HPDE6-E6E7 (cell line): ENCODE results near the gene CNOT1.

Experiments used
- DNase-seq: peaks from one replicate; pipeline ENCODE4 v3.0.0; 2011; ENCODE audit warnings: missing footprints; ENCODE audit errors: extremely low spot score

CNOT1 gene

DNA sequence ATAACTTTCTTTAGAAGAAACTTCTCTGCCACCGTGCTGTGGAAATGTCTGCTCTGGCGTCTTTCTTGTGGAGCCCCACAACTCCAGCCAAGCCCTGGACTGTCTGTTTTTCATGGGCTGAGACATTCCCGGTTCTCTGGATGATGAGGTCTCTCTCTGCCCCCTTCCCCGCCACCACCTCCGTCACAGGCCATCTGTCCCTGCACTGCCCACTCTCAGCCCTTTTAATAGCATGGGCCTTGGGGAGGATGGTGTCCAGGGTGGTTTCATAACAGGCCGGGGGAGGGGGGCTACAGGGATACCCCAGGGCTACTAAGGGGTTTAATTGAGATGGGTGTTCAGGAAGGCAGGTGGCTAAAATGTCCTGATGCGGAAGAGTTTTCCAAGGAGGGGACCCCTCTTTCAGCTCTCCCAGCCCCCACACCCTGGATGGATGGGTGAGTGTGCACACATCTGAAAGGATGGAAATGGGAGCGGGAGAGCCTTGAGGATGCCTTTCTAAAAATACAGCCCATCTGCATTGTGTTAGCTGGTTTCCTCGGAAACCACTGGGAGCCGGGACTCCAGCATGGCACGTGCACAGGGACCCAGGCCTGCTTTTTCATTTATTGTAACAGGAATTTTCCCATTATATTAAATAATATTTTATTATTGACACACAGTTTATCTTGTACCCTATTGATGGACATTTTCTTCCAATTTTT is 144.3 kb downstream of the CNOT1 start:
- no peak for DNase-seq

DNA sequence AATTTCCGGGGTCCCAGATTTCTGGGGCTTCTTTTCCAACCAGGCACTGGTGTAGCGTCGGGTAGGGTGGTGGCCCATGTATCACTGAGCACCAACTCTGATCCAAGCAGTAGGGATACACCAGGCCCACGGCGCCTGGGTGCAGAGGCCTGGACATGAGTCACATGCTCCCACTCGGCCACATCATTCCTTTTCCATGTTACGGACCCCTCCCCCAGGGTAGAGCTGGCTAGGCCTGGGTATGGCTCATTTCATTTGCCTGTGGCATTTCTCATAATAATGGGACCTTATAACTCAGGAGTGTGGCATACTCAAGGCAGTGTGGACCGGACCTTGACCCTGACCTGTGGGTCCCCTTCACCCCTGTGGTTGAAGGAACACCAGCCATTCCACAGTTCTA is 147.7 kb downstream of the CNOT1 start:
- DNase-seq, result no peak

DNA sequence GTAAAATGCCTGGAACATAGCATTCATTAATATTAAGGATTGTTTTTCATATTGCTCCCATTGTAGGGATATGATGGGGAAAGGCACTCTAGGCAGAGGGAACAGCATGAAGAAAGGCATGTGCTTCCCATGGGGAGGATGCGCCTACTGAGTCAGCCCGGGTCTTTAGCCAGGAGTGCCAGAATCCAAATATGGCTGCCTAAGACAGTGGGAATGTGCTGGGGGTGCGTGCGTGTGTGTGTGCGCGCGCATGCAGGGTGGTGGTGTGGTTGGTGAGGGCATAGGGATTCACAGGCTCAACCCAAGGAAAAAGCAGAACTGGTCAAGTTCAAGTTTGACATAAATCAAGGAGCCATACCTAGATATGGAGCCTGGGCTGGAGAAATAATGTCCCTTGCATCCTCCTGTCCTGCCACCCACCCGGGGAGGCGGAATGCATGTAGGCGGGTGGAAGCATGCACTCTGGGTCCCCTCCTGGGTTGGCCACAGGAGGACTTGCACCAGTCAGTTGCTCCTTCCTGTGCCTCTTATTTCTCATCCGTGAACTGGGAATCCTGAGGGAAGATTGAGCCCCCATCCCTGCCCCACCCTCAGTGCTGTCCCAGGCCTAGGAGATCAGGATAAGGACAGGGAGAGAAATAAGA is 148.3 kb downstream of the CNOT1 start:
- DNase-seq, result no peak

DNA sequence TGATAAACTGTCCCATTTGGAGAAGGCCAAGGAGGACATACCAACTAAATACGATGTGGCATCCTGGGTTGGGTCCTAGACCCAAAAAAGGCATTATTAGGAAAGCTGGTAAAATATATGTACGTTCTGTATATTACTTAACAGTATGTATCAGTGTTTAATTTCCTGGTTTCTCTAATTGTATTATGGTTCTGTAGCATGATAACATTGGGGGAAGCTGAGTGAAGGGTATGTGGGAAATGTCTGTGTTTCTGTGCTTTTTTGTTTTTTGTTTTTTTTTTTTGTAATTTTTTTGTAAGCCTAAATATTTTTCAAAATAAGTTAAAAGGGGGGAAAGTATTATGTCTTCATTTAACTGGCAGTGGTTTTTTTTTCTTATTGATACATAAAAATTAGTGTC is 151.2 kb downstream of the CNOT1 start:
- DNase-seq, result no peak

DNA sequence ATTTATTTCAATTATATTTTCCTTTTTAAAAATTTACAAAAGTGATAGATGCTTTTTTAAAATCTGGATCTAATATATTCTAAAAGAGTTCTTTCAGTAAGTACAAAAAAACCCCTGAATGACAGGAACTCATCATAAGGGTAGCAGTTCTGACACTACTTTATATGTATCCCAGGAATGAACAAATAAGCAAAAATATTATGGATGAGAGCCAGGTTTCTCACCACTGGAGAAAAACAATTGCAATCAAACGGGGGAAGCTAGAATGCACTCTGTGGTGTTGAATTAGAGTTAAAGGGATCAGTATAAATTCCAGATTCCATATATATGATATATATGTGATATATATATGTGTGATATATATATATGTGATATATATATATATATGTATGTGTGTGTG is 152.8 kb downstream of the CNOT1 start:
- DNase-seq, result no peak

DNA sequence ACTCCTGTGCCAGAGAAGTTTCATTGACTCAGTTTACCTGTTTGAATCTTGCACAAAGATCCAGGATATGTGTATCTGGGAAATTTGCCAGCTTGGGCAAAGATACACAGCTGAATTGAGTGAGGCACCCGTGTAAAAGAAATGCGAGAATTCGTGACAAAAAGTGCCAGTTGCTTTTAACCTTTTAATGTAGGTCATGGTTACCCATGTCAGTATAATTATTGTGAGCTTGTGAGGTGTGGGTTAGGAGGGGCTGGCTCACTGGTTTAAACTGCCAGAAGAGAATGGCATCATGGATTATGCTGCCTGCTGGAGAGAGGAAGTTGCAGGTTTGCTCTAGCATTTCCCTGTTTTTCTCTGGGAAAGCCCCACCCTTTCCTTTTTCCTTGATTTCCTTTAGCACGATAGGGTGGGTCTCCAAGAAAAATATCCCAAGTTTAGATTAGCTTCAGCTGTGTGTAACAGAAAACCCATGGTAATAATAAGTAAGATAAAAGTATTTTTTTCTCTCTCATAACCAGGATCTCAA is 154.5 kb downstream of the CNOT1 start:
- no peak for DNase-seq

DNA sequence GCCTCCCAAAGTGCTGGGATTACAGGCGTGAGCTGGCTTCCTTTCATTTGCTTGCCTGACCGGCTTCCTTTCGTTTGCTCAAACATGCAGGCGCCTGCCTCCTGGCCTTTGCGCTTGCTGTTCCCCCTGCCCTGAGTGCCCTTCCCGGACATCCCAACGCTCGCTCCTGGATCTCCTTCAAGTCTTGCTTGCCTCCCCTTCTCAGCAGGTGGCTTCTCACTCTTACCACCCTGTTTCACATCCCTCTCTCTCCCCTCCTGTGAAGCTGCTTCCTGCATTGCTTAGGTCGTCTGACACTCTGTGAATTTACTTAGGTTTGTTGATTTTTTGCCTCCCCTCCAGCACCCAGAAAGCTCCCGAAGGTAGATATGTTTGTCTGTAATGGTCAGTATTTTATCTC is 155.3 kb downstream of the CNOT1 start:
- DNase-seq, result no peak

DNA sequence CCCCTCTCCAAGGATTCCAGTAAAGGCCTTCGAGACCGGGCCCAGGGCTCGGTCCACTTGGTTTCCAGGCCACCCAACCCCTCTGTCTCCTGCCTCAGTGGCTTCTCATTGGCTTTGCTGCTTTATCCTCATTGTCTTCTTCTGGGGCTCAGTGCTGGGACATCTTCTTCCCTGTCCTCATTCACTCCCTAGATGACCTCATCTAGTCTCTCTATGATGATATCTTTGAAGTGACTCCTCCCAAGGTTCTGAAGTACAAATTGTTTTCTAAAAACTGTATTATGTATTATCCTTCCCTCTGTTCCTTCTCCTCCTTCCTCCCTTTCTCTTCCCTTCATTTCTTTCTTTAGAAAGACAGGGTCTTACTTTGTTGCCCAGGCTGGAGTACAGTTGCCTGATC is 156.8 kb downstream of the CNOT1 start:
- no peak for DNase-seq

DNA sequence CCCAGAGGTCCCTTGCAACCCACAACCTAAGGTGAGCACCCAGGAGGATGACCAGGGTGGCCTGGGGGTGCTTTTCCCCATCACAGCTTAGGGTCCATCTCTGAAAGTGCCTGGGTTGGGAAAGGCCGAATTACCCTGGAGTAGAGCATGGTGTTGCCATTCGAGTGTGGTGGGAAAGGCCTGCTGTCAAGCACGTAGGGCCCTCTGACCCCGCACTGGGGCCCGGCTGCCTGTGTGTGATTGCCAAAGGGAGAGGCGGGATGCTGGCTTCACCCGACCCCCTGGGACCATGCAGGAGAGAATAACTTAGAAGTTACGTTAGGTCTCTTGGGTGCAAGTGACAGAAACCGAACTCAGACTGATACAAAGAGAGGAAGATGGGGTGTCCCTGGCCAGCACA is 157.4 kb downstream of the CNOT1 start:
- DNase-seq, result no peak

DNA sequence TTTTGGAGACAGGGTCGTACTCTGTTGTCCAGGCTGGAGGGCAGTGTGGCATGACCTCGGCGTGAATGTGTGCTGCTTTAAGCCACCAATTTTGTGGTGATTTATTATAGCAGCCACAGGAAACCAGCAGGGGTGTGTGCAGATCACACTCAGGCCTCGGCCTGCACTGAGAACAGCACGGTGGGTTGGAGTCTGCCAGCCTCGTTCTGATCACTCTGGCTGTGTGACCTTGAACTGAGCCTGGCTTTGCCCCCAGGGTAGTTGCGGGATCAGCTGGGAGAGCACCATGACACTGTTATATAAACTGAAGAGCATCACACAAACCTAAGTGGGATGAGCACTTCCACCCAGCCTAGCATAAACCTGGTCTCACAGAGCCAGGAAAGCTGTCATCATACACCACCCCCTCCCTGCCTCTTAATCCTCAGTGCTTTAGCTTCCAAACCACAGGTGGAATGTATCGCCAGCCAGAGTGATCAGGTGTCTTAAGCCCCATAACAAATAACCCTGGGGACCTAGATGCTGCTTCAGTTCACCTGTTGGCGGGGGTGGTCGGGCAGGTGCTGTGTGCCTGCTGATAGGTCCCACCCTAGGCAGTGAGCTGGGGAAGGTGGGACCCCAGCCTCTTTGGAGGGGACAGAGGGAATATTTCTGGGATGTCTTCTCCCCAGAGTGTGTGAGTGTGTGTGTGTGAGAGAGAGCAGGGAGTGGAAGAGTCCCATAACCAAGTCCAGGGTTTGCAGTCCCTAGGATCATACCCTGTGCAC is 158.2 kb downstream of the CNOT1 start:
- no peak for DNase-seq
